K562 (cell line): ENCODE data around the gene PPFIA3. TPM values are rescaled to one million over a fixed set of nuclear protein-coding genes. Genes with fewer than 3 reads are reported as not detected.

Experiments used
- AFF4 ChIP-seq: sonication (generic); formaldehyde crosslinking; IDR thresholded peaks from 2 replicates; pipeline ENCODE4 v1.8.0; 2023; ENCODE audit warnings: mild to moderate bottlenecking, missing genetic modification reagents
- ARID3A ChIP-seq: IDR thresholded peaks from 2 replicates; pipeline ENCODE4 v1.6.1; 2012; ENCODE audit warnings: low read depth, low read length, improper control_type of control experiment, borderline replicate concordance
- BDP1 ChIP-seq: IDR thresholded peaks from 3 replicates; pipeline ENCODE4 v1.6.1; 2011; ENCODE audit not compliant: insufficient read length, insufficient read depth
- ELK3 ChIP-seq: fragments of 450-650 bp; formaldehyde crosslinking; IDR thresholded peaks from 2 replicates; pipeline ENCODE4 v1.4.0; 2020; ENCODE audit warnings: mild to moderate bottlenecking
- FOSL1 ChIP-seq: fragments of 200-800 bp; sonication (Bioruptor generic); conservative IDR thresholded peaks from 2 replicates; pipeline ENCODE4 v1.6.1; 2016; ENCODE audit warnings: missing genetic modification characterization, missing compliant biosample characterization
- FOXJ2 ChIP-seq: fragments of 200-800 bp; sonication (Bioruptor generic); IDR thresholded peaks from 2 replicates; pipeline ENCODE4 v1.6.1; 2016; ENCODE audit warnings: missing genetic modification characterization, missing compliant biosample characterization
- KLF10 ChIP-seq: fragments of 250-450 bp; sonication (Bioruptor Pico); IDR thresholded peaks from 2 replicates; pipeline ENCODE4 v1.6.1; 2021; ENCODE audit warnings: matching md5 sums
- NFE2L1 ChIP-seq: fragments of 450-650 bp; IDR thresholded peaks from 2 replicates; pipeline ENCODE4 v1.6.1; 2016; ENCODE audit warnings: missing genetic modification characterization, low read depth, mild to moderate bottlenecking, missing compliant biosample characterization, moderate library complexity, borderline replicate concordance
- RBFOX2 ChIP-seq: fragments of 200-400 bp; formaldehyde crosslinking; IDR thresholded peaks from 2 replicates; pipeline ENCODE4 v1.6.1; 2017; ENCODE audit warnings: low read depth, mild to moderate bottlenecking, low read length, moderate library complexity
- RBM25 ChIP-seq: fragments of 200-400 bp; formaldehyde crosslinking; IDR thresholded peaks from 2 replicates; pipeline ENCODE4 v1.6.1; 2018; ENCODE audit warnings: low read length, low read depth, moderate library complexity; ENCODE audit not compliant: severe bottlenecking
- SMARCA4 ChIP-seq: fragments of 450-650 bp; IDR thresholded peaks from 2 replicates; pipeline ENCODE4 v1.6.1; 2016
- SMARCE1 ChIP-seq: fragments of 450-650 bp; IDR thresholded peaks from 2 replicates; pipeline ENCODE4 v1.7.1; 2016; ENCODE audit warnings: mild to moderate bottlenecking
- SRSF9 ChIP-seq: fragments of 200-400 bp; formaldehyde crosslinking; IDR thresholded peaks from 2 replicates; pipeline ENCODE4 v1.6.1; 2017; ENCODE audit warnings: low read depth, low read length, borderline replicate concordance
- TFAP4 ChIP-seq: sonication (generic); formaldehyde crosslinking; IDR thresholded peaks from 2 replicates; pipeline ENCODE4 v1.8.0; 2022; ENCODE audit warnings: missing genetic modification reagents, mild to moderate bottlenecking, moderate library complexity, borderline replicate concordance
- THRAP3 ChIP-seq: fragments of 450-650 bp; IDR thresholded peaks from 2 replicates; pipeline ENCODE4 v1.6.1; 2016; ENCODE audit warnings: mild to moderate bottlenecking, inconsistent platforms, borderline replicate concordance
- USF1 ChIP-seq: sonication (generic); formaldehyde crosslinking; IDR thresholded peaks from 2 replicates; pipeline ENCODE4 v1.9.0; 2022; ENCODE audit warnings: mild to moderate bottlenecking, missing genetic modification reagents
- ZBTB49 ChIP-seq: sonication (generic); formaldehyde crosslinking; IDR thresholded peaks from 2 replicates; pipeline ENCODE4 v1.8.0; 2022; ENCODE audit warnings: missing genetic modification reagents, mild to moderate bottlenecking, borderline replicate concordance
- ZNF232 ChIP-seq: sonication (generic); formaldehyde crosslinking; IDR thresholded peaks from 2 replicates; pipeline ENCODE4 v1.8.0; 2022; ENCODE audit warnings: mild to moderate bottlenecking, missing genetic modification reagents
- polyA plus RNA-seq, 8 experiments: library from polyadenylated mRNA; depleted of rRNA in 4 of 8; stranded (reverse) in 5 of 8; unstranded in 3 of 8; fragments of >200 nt; fragmentation: Nextera tagmentation in 2 of 8; fragmentation: Illumina TruSeq in 1 of 8; extraction: Ambion mirVana in 2 of 8; extraction: Trizol in 1 of 8; gene quantifications; 2 replicates each; pipeline versions ENCODE4 v1.2.1 to v1.2.3, GENCODE V29; 2011 to 2014; ENCODE audit warnings: inconsistent platforms in 1 of 8, missing spikeins in 1 of 8
- total RNA-seq, 7 experiments: library from RNA; depleted of rRNA in 6 of 7; stranded (reverse); fragments of >200 nt in 6 of 7; fragmentation: Illumina TruSeq in 2 of 7; extraction: Trizol in 2 of 7; gene quantifications; 2 replicates each; pipeline versions ENCODE4 v1.2.1 to v1.2.3, GENCODE V29; 2011 to 2021; ENCODE audit warnings: low replicate concordance in 1 of 7

PPFIA3 gene
- total and polyA plus RNA-seq, 9 of the 15 experiments (the other 6 are each of a cell fraction or from before 2014, with no cell fraction given) = 0.10 to 53.0 (median 17.6) TPM

GRCh38 chr19:49161987-49162386 is 42.6 kb downstream of the PPFIA3 start (continued):
- TF ChIP-seq ZNF232 (CRISPR knock-in tag) (no peak), SRSF9 (no peak), BDP1 (no peak), AFF4 (no peak), FOXJ2 (no peak), ELK3 (CRISPR knock-in tag) (no peak), ZBTB49 (CRISPR knock-in tag) (no peak), SMARCE1 (peak; percentile 42; the same call in 1 of the 2 replicates), THRAP3 (no peak), KLF10 (CRISPR knock-in tag) (no peak), ARID3A (peak; percentile 48; the same call in 1 of the 2 replicates), SMARCA4 (peak; percentile 40; the same call in 1 of the 2 replicates), RBFOX2 (no peak), NFE2L1 (tag) (no peak), FOSL1 (tag) (peak; percentile 52), RBM25 (no peak), USF1 (CRISPR knock-in tag) (no peak), TFAP4 (CRISPR knock-in tag) (0 out of 2 replicates have a peak, but pooled peaks have one; percentile 23)
